Endothelial cell of umbilical vein (primary cell): Measurements from ENCODE around the gene IRF3. TPM values are rescaled to one million over a fixed set of nuclear protein-coding genes. Genes with fewer than 3 reads are reported as not detected.

Experiments
- BruUV-seq: library from RNA; stranded (reverse); fragments of 400-500 nt; replicated peaks from 2 replicates; lab custom pipeline; 2021; lab: Mats Ljungman, UMichigan
- CTCF ChIA-PET: fragments of 300-600, 350-600 bp; sonication (Branson Sonifier 250); formaldehyde crosslinking; loops from one replicate; lab custom pipeline; 2021; ENCODE audit warnings: antibody characterized with exemption, inconsistent platforms; lab: Charles Lee
- POLR2A ChIA-PET: fragments of 300-600, 350-600 bp; sonication (Branson Sonifier 250); formaldehyde crosslinking; loops from one replicate; lab custom pipeline; 2021; ENCODE audit warnings: antibody characterized with exemption, inconsistent platforms; lab: Charles Lee
- DNase-seq: peaks from one replicate; pipeline ENCODE4 v3.0.0-alpha.2; 2011; ENCODE audit warnings: low read depth, low spot score
- FAIRE-seq: peaks from 2 replicates; lab custom pipeline; 2011; peaks lifted over from hg19 to GRCh38; lab: Jason Lieb, UNC
- H2AFZ ChIP-seq: 2 replicates; pipeline ENCODE4 v1.6.0; 2012; ENCODE audit warnings: low read depth, low read length, control low read depth, inconsistent platforms
- H3K27ac ChIP-seq: 2 replicates; pipeline ENCODE4 v1.5.1; 2011; ENCODE audit warnings: low read depth, mild to moderate bottlenecking, control low read depth, low read length, moderate library complexity; ENCODE audit not compliant: insufficient read depth
- H3K27me3 ChIP-seq, 2 experiments: 2 replicates each; pipeline versions ENCODE4 v1.6.0 to v1.6.1; 2011; ENCODE audit warnings: low read length in 2 of 2, mixed read lengths in 1 of 2; ENCODE audit not compliant: control insufficient read depth in 2 of 2, insufficient read depth in 2 of 2
- H3K36me3 ChIP-seq, 2 experiments: 2 replicates in 1 of 2; 3 replicates in 1 of 2; pipeline ENCODE4 v1.5.1; 2011; ENCODE audit warnings: low read length in 2 of 2, mild to moderate bottlenecking in 1 of 2, moderate library complexity in 1 of 2; ENCODE audit not compliant: control insufficient read depth in 2 of 2, insufficient read depth in 2 of 2; ENCODE audit errors: extremely low read depth in 1 of 2
- H3K4me1 ChIP-seq: 3 replicates; pipeline ENCODE4 v1.5.1; 2011; ENCODE audit warnings: mild to moderate bottlenecking, low read length; ENCODE audit not compliant: control insufficient read depth, insufficient read depth; ENCODE audit errors: extremely low read depth
- H3K4me2 ChIP-seq: 2 replicates; pipeline ENCODE4 v1.6.1; 2011; ENCODE audit warnings: low read length, control low read depth, mixed read lengths; ENCODE audit not compliant: insufficient read depth
- H3K4me3 ChIP-seq, 3 experiments: fragments of 200-600 bp in 1 of 3; sonication (generic), shearing (Covaris generic) in 1 of 3; replicated peaks in 1 of 3; 2 replicates each; pipeline ENCODE4 v1.5.1; 2011 to 2016; ENCODE audit warnings: control low read depth in 3 of 3, low read length in 3 of 3, mild to moderate bottlenecking in 2 of 3, inconsistent platforms in 1 of 3, low read depth in 1 of 3, moderate library complexity in 1 of 3; ENCODE audit not compliant: insufficient read depth in 1 of 3
- H3K79me2 ChIP-seq: 2 replicates; pipeline ENCODE4 v1.6.0; 2012; ENCODE audit warnings: low read length, inconsistent platforms; ENCODE audit not compliant: control insufficient read depth, insufficient read depth
- H3K9ac ChIP-seq: replicated peaks from 2 replicates; pipeline ENCODE3; 2011; ENCODE audit warnings: low read length, control low read depth; ENCODE audit not compliant: insufficient read depth; ENCODE audit errors: extremely low read depth
- H3K9me1 ChIP-seq: replicated peaks from 3 replicates; pipeline ENCODE4 v1.6.0; 2011; ENCODE audit warnings: mild to moderate bottlenecking, low read length; ENCODE audit not compliant: control insufficient read depth, insufficient read depth; ENCODE audit errors: extremely low read depth
- H3K9me3 ChIP-seq: replicated peaks from 2 replicates; pipeline ENCODE4 v1.5.1; 2012; ENCODE audit warnings: low read length, inconsistent platforms; ENCODE audit not compliant: control insufficient read depth, insufficient read depth
- H4K20me1 ChIP-seq: replicated peaks from 2 replicates; pipeline ENCODE3; 2011; ENCODE audit warnings: mild to moderate bottlenecking, low read length; ENCODE audit not compliant: control insufficient read depth, insufficient read depth; ENCODE audit errors: extremely low read depth
- EZH2 ChIP-seq: IDR thresholded peaks from 2 replicates; pipeline ENCODE4 v1.6.1; 2012; ENCODE audit warnings: borderline replicate concordance, low read depth, mild to moderate bottlenecking, moderate library complexity, low read length, inconsistent platforms; ENCODE audit not compliant: severe bottlenecking
- FOS ChIP-seq: IDR thresholded peaks from 2 replicates; pipeline ENCODE4 v1.6.1; 2011; ENCODE audit warnings: mild to moderate bottlenecking, low read length, moderate library complexity, borderline replicate concordance; ENCODE audit not compliant: insufficient read depth
- GATA2 ChIP-seq: IDR thresholded peaks from 2 replicates; pipeline ENCODE4 v1.7.0; 2011; ENCODE audit warnings: low read depth, mild to moderate bottlenecking, moderate library complexity, mixed read lengths, low read length; ENCODE audit not compliant: insufficient read length, insufficient read depth
- JUN ChIP-seq: IDR thresholded peaks from 2 replicates; pipeline ENCODE4 v1.6.1; 2011; ENCODE audit warnings: borderline replicate concordance, low read depth; ENCODE audit not compliant: insufficient read length, insufficient read depth
- MYC ChIP-seq: IDR thresholded peaks from one replicate; pipeline ENCODE4 v1.6.1; 2011; ENCODE audit warnings: mild to moderate bottlenecking, low read depth, low read length
- POLR2A ChIP-seq: IDR thresholded peaks from 2 replicates; pipeline ENCODE4 v1.6.1; 2012; ENCODE audit warnings: low read depth, mild to moderate bottlenecking, control low read depth, low read length
- POLR2AphosphoS5 ChIP-seq: IDR thresholded peaks from 2 replicates; pipeline ENCODE4 v1.6.1; 2012; ENCODE audit warnings: low read depth, mild to moderate bottlenecking, control low read depth, low read length, moderate library complexity; ENCODE audit not compliant: insufficient read depth
- dilution Hi-C: fragments of 300-500 bp; cut with MboI; formaldehyde crosslinking; loops from one replicate; pipeline ENCODE4 v1.15.0; 2019; ENCODE audit warnings: low sequenced_read_pairs; ENCODE audit not compliant: extremely low pct_ligation_motif_present
- intact Hi-C: fragments of 100-400 bp; cut with micrococcal nuclease; formaldehyde crosslinking; loops from one replicate; pipeline ENCODE4 v1.10.0; 2022
- polyA plus RNA-seq, 4 experiments: library from polyadenylated mRNA; depleted of rRNA in 3 of 4; stranded (reverse) in 3 of 4; unstranded in 1 of 4; fragments of >200 nt; gene quantifications; 2 replicates each; pipeline versions ENCODE4 v1.2.1 to v1.2.3, GENCODE V29; 2011 to 2012; ENCODE audit warnings: missing spikeins in 1 of 4
- total RNA-seq: library from RNA; stranded (reverse); gene quantifications from 2 replicates; pipeline ENCODE4 v1.2.3, GENCODE V29; 2021
- TF ChIP-seq, protein P1 (sequence below), 2 donors: IDR thresholded peaks; 1 replicate in 1 of 2; 2 replicates in 1 of 2; pipeline ENCODE4 v1.5.1; 2011; ENCODE audit warnings: low read length in 2 of 2, mild to moderate bottlenecking in 2 of 2, moderate library complexity in 2 of 2, control low read depth in 1 of 2, inconsistent platforms in 1 of 2, low read depth in 1 of 2; ENCODE audit not compliant: insufficient read depth in 1 of 2; ENCODE audit errors: extremely low read depth in 1 of 2
- TF ChIP-seq, protein P2 (sequence below): IDR thresholded peaks from 2 replicates; pipeline ENCODE4 v1.6.1; 2011; ENCODE audit not compliant: insufficient read depth, insufficient read length

The IRF3 gene
- total and polyA plus RNA-seq, 2 donors (not counting 3 experiments of a cell fraction or from before 2014, with no cell fraction given), result 64.8 to 73.5 TPM

DNA sequence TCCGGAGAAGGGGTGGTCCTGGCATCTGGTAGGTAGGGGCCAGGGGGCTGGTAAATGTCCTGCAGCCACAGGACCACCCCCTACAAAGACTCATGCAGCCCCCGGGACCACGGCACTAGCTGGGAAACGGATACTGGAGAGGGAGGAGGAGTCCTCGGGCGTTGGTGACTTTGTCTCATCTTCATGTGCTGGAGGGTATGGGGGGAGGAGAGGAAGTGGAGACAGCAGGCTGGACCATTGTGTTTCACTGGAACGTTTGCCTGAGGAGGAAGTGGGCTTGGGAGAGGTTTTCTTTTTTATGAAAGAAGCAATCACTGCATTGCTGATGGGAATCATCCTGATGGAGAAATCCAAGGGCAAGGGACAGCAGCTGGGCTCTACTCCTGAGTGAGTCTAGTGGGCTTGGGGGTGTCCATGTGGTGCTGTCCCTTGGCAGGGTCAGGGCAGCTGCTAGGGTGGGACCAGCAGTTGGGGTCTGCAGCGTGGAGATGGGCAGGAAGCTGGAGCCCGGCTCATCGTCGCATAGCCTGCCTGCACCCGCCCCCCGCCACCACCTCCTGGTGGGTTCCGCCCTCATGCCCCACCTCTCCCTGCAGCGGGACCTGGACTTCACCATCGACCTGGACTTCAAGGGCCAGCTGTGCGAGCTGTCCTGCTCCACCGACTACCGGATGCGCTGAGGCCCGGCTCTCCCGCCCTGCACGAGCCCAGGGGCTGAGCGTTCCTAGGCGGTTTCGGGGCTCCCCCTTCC, 22.1 kb upstream of the IRF3 start:
- DNase-seq, result peak; percentile 51
- H3K27ac ChIP-seq, result no peak overlapping the region

More for the DNA sequence above, 22.1 kb upstream of the IRF3 start:
- intact Hi-C loops, result loop anchor here (5.0 kb wide), 1 partner anchor 120 kb away; no protein-coding TSS in a partner anchor
- H3K9ac ChIP-seq, result no peak overlapping the region
- H3K27me3 ChIP-seq, result no peaks in the 10 kb centered on the region
- no TSS peak for BruUV-seq
- H3K36me3 ChIP-seq, result peaks cover 2 to 25% of the 10 kb centered on the region in 2 experiments
- H3K79me2 ChIP-seq, result peaks cover 2% of the 10 kb centered on the region
- TF ChIP-seq JUN (no peak), MYC (peak; percentile 44), POLR2AphosphoS5 (no peak), EZH2 (no peak), POLR2A (peak; percentile 15), GATA2 (no peak), FOS (no peak)
- TF ChIP-seq, protein P1, sequence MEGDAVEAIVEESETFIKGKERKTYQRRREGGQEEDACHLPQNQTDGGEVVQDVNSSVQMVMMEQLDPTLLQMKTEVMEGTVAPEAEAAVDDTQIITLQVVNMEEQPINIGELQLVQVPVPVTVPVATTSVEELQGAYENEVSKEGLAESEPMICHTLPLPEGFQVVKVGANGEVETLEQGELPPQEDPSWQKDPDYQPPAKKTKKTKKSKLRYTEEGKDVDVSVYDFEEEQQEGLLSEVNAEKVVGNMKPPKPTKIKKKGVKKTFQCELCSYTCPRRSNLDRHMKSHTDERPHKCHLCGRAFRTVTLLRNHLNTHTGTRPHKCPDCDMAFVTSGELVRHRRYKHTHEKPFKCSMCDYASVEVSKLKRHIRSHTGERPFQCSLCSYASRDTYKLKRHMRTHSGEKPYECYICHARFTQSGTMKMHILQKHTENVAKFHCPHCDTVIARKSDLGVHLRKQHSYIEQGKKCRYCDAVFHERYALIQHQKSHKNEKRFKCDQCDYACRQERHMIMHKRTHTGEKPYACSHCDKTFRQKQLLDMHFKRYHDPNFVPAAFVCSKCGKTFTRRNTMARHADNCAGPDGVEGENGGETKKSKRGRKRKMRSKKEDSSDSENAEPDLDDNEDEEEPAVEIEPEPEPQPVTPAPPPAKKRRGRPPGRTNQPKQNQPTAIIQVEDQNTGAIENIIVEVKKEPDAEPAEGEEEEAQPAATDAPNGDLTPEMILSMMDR (IDR thresholded peaks at IDR 0.05; ENCODE audit: extremely low read depth in 1 of 2, insufficient read depth in 1 of 2, low read depth in 1 of 2, low read length in 2 of 2), result no peak
- TF ChIP-seq, protein P2, sequence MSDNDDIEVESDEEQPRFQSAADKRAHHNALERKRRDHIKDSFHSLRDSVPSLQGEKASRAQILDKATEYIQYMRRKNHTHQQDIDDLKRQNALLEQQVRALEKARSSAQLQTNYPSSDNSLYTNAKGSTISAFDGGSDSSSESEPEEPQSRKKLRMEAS, result no peak
- H3K4me2 ChIP-seq, result peak overlapping the region; percentile 28
- H4K20me1 ChIP-seq, result no peaks in the 10 kb centered on the region
- H3K4me1 ChIP-seq, result peaks cover 40% of the 10 kb centered on the region
- ChIA-PET POLR2A (no interaction called here), CTCF (no interaction called here)
- H3K4me3 ChIP-seq, result peak overlapping the region in 1 of 3 experiments; percentile 4
- FAIRE-seq, result peak; percentile 87
- no peaks in the 10 kb centered on the region for H3K9me1 ChIP-seq
- no peak overlapping the region for H2AFZ ChIP-seq
- dilution Hi-C loops, result no loop called here
- no peaks in the 10 kb centered on the region for H3K9me3 ChIP-seq
